Activated T-cell treated with anti-CD3 and anti-CD28 coated beads for 48 hours (primary cell): ENCODE results near the gene DNAJC3.
"Not testable (repeated sequence)": the region's sequence is repeated elsewhere in the genome, so short reads cannot be mapped to it uniquely, and the experiment has no call there.

Source experiments
- DNase-seq: peaks from one replicate; pipeline ENCODE4 v3.0.0-alpha.2; 2020; ENCODE audit warnings: low read depth

DNAJC3 gene

DNA sequence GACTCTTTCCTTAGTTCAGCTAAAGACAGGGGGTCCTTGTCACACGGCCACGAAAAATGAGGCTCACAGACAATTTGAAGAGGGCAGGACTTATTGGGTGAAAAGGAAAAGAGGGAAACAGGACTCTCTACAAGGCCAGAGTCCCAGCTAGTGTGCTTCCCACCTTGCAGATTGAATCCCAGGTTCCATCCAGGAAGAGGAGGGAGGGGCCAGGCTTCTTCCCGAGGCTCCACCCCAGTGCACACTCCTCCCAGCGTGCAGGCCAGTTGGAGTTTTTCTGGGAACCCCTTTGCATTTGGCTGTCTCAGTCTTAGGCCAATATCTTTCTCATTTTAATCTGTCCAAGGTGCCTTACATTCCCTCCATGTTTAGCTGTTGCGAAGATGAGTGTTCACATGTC, 106.8 kb downstream of the DNAJC3 start:
- no peak for DNase-seq

DNA sequence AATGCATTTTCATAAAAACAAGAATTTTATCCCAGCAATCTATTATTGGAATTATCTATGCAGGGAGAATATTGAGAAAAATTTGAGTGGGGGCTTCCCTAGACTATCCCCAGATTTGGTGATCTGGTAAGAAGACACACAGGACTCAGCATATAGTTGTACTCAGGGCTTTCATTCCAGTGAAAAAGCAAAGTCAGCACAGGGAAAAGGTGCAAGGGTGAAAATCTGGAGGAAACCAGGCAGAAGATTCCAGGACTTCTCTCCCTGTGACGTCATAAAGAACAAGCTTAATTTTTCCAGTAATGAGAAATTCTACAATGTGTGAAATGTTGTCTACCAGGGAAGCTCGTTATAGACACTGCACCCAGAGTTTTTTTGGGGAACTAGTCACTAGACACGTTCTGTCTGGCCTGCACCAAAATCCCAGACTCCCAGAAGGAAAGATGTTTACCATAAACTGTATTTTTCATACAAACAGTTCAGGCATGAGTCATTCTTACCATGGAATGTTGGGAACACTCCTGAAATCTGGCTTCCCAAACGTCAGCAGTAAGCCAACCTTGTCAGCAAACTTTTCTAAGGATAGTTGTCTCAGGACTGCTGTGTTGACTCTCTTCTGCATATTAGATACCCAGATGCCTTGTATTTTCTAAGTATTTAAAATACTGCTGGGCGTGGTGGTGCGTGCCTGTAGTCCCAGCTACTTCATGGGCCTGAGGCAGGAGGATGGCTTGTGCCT, 107.4 kb downstream of the DNAJC3 start:
- no peak for DNase-seq

DNA sequence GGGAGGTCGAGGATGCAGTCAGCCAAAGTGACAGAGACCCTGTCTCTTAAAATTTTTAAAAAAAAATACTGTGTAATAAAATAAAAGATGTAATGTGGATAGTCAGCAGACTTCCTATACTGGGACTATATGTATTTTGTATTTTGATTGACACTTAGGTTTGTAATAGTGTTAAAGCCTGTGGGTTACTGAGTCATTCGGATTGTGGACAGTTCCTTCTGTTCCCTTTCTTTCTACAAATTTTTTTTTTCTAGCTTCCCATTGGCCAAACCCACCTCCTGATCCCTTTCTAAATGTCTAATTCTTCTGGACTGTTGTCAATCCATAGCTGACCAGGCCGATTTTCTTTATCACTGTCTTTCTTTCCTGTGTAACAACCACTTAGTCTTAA, 108.0 kb downstream of the DNAJC3 start:
- DNase-seq = no peak

DNA sequence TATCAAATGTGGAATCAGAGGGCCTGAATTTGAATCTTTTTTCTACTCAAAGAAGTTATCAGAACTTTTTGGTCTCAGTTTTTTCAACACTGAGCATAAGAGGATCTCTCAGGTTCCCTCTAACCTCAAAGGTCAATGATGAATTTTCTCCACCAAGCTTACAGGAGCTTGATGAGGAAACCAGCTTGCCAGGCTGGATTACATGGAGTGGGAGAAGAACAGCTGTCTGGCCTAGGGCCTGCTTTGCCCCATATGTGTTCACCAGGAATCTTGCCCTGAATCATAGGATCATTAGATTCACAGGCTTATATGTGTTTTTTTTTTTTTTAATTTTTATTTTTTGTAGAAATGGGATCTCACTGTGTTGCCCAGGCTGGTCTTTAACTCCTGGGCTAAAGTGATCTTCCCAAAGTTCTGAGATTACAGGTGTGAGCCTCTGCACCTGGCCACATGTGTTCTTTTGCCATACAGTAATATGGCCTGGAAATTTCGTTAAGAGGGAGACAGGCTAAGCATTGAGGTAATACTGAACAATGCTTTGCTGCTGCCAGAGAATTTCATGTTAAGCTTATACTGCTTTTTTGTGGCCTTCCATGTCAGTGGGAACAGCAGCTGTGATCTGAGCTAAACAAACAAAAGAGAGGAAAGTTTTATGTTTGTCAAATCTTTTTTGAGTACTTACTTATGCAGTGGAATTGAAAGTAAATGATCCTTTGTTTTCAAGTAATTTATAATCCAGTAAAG, 110.6 kb downstream of the DNAJC3 start:
- no peak for DNase-seq

DNA sequence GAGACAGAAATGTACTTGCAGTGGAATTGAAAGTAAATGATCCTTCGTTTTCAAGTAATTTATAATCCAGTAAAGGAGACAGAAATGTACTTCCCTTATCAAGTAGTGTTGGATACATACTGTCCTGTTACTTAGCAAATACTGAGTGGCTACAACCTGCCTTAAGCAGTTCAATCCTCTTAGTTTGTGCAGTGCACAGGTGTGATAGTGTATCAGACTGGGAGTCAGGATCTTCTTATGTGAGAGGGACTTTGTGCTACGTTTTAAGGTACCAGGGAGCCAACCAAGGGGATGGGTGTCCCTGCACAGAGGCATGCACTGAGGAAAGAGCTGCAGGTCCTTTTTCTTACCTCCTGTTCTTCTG, 111.1 kb downstream of the DNAJC3 start:
- no peak for DNase-seq

DNA sequence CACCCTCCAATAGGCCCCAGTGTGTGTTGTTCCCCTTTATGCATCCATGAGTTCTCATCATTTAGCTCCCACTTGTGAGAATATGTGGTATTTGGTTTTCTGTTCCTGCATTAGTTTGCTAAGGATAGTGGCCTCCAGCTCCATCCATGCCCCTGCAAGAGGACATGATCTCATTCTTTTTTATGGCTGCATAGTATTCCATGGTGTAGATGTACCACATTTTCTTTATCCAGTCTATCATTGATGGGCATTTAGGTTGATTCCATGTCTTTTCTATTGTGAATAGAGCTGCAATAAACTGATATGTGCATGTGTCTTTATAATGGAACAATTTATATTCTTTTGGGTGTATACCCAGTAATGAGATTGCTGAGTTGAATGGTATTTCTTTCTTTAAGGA, 112.4 kb downstream of the DNAJC3 start:
- DNase-seq = not testable (repeated sequence)

DNA sequence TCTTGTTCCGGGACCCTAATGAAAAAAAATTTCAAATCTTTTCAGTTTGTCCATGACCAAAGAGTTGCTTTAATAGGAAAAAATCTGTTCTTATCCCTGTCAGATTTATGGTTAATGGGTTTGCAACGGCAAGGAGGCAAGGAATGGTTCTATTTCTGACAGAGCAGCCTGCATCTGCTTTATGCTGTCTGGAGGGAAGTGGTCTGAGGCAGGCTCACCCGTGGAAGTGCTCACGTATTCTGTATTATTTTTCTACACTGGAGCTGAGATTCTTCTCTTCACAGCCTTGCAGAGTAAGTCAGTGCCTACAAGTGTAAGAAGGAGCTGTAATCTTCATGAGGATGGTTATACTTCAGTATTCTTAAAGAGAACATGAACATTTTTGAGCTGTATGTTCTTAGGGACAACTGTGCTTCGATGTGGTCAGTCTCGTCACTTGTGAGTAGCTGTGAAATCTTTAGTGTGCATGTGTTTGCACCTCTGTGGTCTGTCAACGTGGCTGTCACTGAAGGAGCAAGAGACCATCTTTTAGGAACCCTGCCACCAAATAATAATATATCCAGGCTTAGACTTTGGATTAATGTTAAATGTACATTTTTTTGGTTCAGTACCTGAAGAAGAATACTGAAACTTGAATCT, 114.3 kb downstream of the DNAJC3 start:
- DNase-seq = no peak

DNA sequence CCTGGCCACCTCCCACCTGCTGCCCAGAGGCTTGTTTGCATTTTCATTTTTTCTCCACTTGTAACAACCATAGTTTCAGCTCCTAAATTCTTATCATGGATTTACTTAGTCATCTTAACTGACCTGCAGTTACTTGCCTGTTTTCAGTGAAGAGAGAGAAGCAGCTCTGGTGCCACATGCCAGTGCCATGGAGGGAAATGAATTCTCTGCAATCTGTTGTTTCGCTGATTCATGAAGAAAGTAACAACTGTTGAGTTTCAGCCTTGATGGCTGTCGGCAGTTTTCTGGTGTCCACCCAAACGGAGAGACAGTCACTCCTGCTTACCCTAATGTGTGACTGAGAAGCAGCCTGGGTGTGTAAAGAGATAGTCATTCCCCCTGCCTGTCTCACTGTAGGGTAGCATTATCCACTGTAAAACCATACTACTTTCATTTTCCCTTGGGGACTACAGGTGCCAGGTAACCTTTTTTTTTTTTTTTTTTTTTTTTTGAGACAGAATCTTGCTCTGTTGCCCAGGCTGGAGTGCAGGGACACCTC, 116.1 kb downstream of the DNAJC3 start:
- no peak for DNase-seq

DNA sequence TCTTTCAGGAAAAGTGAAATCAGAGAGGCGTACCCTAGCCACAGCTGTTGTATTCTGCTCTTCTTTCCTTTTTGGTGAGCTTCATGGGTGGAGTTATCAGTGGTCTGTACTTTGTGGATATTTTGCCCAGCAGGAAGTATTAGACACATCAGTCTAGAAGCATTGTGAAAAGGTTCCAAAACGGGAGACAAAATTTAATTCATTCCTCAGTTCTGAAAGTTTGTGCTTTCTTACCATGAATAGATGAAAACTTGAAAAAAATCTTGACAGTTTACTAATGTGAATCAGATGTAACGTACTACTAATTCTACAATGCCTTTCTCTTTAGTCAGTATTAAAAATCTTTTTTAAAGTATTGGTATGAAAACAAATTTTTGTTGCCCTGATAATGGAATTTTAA, 116.8 kb downstream of the DNAJC3 start:
- no peak for DNase-seq

DNA sequence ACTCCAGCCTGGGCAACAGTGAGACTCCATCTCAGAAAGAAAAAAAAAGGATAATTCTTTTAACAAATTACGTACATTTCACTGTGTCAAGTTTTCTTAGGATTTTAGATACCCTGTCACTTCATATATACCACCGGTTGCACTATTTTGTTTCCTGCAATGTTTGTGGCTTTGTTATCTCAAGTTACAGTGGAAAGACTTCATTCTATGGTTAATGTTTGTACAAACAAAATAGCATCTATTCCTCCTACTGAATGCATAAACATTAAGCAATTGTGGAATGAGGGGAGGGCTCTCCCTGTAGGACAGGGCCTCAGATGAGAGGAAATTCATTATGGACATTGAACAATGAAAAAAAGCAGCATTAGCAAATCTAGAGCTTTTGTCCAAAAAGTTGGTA, 120.1 kb downstream of the DNAJC3 start:
- DNase-seq = no peak

DNA sequence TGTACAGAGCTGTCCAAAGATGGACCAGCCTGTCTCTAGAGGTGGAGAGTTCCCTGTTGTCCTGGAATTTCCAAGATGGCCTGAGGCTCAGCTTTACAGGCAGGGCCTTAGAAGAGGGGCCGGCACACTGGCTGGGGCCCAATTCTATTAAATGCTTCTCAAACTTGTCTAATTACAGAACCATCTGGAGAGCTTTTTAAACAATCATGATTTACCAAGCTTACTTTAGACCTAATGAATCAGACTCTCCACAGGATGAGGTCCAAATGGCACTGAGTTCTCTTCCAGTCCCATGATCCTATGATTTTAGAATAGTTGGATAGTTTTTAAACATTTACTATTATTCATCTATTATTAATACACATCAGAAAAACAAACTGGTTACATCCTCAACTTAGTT, 123.5 kb downstream of the DNAJC3 start:
- no peak for DNase-seq

DNA sequence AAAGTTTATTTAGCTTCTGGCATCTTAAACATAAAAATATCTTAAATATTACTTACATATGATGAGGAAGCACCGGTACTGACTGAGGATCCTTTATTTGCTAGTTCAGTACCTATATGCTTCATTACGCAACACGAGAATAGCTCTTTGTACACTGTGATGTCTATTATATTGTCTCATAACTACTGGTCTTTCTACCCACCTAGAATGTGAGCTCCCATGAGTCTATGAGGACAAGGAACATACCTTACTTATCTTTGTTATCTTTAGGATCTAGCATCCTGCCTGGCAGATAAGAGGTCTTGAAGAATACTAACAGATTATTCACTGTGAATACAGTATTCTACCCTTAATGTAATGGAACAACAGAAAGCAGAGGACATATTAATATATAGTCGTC, 124.9 kb downstream of the DNAJC3 start:
- DNase-seq = no peak

DNA sequence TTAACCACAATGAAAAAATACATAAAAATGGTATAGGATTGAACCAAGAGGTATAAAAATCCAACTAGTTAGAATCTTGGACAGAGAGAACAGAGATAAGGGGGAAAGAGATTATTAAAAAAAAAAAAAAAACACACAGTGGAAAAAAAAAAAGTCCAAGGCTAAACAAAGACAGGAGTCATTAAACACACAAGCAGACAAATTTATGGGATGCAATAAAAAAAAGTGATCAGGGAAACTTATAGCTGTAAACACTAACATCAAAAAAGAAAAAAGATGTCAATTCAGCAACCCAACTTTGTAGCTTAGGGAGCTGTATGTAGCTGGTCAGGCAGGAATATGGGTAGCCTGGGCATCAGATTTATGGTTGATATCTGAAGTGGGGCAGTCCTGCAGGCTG, 129.0 kb downstream of the DNAJC3 start:
- no peak for DNase-seq

DNA sequence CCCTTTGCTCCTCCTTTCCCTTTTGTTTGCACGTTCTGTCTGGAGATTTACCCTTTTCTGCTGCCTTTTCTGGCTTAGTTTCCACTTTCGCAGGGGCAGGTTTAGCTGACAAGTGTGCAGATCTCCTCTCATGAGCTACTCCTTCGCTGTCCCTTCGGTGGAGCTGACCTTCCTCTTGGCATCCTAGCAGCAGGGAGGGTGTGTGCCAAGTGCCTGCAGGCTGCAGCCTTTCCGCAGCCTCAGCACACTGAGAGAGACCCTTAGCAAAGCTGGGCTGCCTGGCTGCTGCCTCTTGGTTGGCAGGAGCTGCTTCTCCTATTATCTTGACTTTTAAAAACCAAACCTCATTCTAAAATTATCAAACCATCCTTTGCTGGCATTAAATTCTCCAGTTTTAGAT, 132.5 kb downstream of the DNAJC3 start:
- DNase-seq = no peak

DNA sequence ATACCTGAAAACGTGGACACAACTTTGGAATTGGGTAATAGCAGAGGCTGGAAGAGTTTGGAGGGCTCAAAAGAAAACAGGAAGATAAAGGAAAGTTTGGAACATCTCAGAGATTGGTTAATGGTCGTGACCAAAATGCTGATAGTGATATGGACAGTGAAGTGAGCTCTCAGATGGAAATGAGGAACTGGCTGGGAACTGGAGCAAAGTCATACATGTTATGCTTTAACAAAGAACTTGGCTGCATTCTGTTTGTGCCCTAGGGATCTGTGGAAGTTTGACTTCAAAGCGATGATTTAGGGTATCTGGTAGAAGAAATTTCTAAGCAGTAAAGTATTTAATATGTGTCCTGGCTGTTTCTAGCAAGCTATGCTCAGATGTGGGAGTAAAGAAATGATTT, 136.2 kb downstream of the DNAJC3 start:
- no peak for DNase-seq

DNA sequence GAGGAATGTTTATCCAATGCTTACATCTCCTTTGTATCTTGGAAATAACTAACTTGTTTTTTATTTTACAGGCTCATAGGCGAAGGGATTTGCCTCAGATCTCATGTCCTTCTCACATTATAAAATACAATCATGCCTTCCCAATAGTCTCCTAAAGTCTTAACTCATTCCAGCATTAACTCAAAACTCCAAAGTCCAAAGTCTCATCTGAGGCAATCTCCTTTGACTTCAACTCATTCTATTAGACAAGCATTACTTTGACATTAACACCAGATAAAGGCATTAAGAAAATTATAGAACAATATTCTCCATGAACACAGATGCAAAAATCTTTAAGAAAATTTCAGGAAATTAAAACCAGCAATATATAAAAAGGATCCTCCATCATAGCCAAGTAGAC, 137.6 kb downstream of the DNAJC3 start:
- no peak for DNase-seq

DNA sequence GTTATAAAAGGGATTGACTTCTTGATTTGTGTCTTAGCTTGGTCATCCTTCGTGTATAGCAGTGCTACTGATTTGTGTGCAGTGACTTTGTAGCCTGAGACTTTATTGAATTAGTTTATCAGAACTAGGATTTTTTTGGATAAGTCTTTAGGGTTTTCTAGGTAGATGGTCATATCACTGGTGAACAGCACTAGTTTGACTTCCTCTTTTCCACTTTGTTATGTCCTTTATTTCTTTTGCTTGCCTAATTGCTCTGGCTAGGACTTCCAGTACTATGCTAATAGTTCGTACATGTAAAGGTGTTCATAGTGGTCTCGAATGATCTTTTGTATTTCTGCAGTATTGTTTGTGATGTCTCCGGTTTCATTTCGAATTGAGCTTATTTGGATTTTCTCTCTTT, 145.4 kb downstream of the DNAJC3 start:
- DNase-seq = no peak

DNA sequence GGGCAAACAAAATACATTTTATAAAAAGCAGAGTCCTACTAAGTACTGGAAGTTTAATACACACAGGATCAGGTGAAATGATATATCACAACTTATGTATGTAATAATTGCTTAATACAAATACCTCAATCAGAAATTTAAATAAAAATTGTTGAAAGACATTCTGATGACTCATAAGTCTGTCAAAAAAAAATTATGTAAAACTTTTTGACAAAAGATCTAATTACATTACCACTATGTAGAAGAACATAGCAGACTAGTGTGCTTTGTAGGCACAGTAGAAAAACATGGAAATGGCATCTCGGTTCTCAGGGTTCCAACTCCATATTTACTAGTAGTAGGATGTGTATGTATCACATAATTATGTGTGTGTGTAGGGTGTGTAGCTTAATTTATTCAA, 156.2 kb downstream of the DNAJC3 start:
- DNase-seq = no peak

DNA sequence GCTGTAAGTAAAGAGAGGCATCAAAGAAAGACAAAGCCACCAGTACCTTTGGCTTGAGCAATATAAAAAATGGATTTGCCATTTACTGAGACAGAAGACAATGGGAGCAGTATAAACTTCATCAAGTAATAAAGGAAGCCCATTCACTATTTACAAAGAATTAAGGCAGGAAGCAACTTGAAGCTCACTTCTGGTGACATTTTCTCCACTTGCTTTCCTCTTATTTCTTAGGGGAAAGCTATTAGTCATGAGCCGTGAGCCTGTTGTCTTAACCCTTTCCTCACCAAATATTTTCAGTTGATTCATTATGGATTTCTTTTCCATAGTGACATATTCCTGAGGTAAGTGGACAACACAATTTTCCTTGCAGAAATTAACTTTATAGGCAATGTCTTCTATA, 156.8 kb downstream of the DNAJC3 start:
- DNase-seq = no peak

DNA sequence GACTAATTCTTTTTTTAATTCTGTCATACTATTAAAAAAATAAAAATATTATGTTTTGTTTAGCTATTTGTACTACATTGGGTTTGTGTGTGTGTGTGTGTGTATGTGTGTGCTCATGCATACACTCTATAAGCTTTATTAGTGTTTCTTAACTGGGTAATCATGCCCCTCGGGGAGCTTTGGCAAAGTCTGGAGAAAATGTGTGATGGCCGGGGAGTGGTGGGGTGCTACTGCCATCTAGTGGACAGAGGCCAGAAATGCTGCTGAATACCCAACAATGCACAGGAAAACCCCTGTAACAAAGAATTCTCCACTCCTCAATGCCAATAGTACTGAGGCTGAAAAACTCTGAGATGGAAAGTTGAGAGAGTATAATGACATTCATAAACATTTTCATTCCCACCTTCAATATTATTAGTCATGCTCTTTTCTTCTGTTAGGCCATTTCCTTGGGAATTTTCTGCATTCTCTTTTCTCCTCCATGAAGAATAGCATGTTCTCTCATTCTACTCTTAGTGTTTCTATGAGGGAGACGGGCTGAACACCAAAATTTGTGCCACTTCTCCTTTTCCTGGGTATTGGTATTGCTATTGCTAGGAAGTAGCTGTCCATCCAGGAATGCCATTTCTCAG, 157.3 kb downstream of the DNAJC3 start:
- DNase-seq = peak; percentile 36

DNA sequence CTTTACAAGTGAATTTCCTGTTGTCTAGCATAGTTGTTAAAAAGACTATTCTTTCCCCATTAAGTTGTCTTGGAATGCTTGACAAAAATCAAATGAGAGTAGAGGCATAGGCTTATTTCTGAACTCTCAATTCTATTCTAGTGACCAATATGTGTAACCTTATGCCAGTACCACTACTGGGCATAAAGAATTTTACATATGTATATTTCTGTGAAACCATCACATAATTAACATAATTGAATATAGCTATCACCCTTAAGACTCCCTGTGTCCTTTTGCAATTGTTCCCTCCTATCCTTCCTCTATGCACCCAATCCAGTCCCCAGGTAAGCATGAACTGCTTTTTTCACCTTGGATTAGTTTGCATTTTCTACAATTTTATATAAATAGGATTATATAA, 165.0 kb downstream of the DNAJC3 start:
- DNase-seq = no peak

DNA sequence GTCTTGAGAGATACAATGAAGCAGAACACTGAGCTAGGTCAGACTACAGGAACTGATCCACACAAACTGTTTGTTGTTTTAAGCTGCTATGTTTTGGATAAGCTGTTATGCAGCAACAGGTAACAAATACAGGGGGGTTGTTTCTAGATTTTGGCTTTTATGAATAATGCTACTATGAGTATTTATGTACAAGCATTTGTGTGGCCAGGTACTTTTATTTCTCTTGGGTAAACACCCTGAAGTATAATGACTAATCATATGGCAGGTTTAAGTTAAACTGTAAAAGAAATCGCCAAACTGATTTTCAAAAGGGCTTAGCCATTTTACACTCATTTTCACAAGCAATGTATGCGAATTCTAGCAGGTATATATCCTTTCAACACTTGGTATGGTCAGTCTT, 166.0 kb downstream of the DNAJC3 start:
- no peak for DNase-seq
